IMR-90 (cell line): ENCODE results near the gene RIMBP2. TPM values are rescaled to one million over a fixed set of nuclear protein-coding genes. Genes with fewer than 3 reads are reported as not detected.

Experiments used
- ATAC-seq: fragments of 200-7000 bp; cut with Tn5 transposase; 2 replicates; pipeline ENCODE4 v1.9.1; 2020; ENCODE audit warnings: low read depth, mild to moderate bottlenecking, moderate library complexity
- BruUV-seq: library from RNA; stranded (reverse); fragments of 400-500 nt; replicated peaks from 2 replicates; lab custom pipeline; 2021; lab: Mats Ljungman, UMichigan
- CTCF ChIA-PET: fragments of 300-600 bp; formaldehyde crosslinking; extraction: SDS; loops from one replicate; lab custom pipeline; 2021; ENCODE audit warnings: antibody characterized with exemption; lab: Yijun Ruan, JAX
- POLR2A ChIA-PET: fragments of 300-600 bp; sonication (Branson Sonifier 250); formaldehyde crosslinking; loops from one replicate; lab custom pipeline; 2022; ENCODE audit warnings: antibody characterized with exemption; ENCODE audit not compliant: unreplicated experiment; lab: Charles Lee
- DNase-seq: peaks from one replicate; pipeline ENCODE4 v3.0.0; 2013
- H2AFZ ChIP-seq: replicated peaks from 2 replicates; pipeline ENCODE3; 2013; ENCODE audit warnings: low read length, mild to moderate bottlenecking; ENCODE audit not compliant: poor library complexity
- H2AK5ac ChIP-seq: 2 replicates; pipeline ENCODE4 v1.6.1; 2013; ENCODE audit warnings: low read depth, low read length, inconsistent platforms
- H2AK9ac ChIP-seq: replicated peaks from 2 replicates; pipeline ENCODE3; 2013; ENCODE audit warnings: mild to moderate bottlenecking, low read depth, low read length, moderate library complexity; ENCODE audit not compliant: poor library complexity
- H2BK120ac ChIP-seq: 2 replicates; pipeline ENCODE4 v1.6.1; 2013; ENCODE audit warnings: low read depth, low read length, inconsistent platforms
- H2BK15ac ChIP-seq: 3 replicates; pipeline ENCODE4 v1.6.1; 2013; ENCODE audit warnings: low read depth, low read length, inconsistent platforms
- H2BK20ac ChIP-seq: 2 replicates; pipeline ENCODE4 v1.6.1; 2013; ENCODE audit warnings: low read depth, mild to moderate bottlenecking, inconsistent platforms, low read length, moderate library complexity
- H2BK5ac ChIP-seq: 2 replicates; pipeline ENCODE4 v1.6.1; 2013; ENCODE audit warnings: mild to moderate bottlenecking, low read depth, low read length, inconsistent platforms; ENCODE audit not compliant: poor library complexity, severe bottlenecking
- H3K14ac ChIP-seq: replicated peaks from 2 replicates; pipeline ENCODE4 v1.6.1; 2013; ENCODE audit warnings: low read depth, low read length, inconsistent platforms
- H3K18ac ChIP-seq: 2 replicates; pipeline ENCODE4 v1.6.1; 2013; ENCODE audit warnings: low read depth, low read length, control low read depth
- H3K23ac ChIP-seq: 2 replicates; pipeline ENCODE4 v1.6.1; 2013; ENCODE audit warnings: low read depth, low read length, inconsistent platforms
- H3K27ac ChIP-seq: 2 replicates; pipeline ENCODE4 v1.5.1; 2013; ENCODE audit warnings: mild to moderate bottlenecking, control low read depth, low read length; ENCODE audit not compliant: insufficient read depth
- H3K27me3 ChIP-seq: 2 replicates; pipeline ENCODE4 v1.6.1; 2013; ENCODE audit warnings: low read length; ENCODE audit not compliant: control insufficient read depth, insufficient read depth
- H3K36me3 ChIP-seq: 2 replicates; pipeline ENCODE4 v1.6.1; 2013; ENCODE audit warnings: low read length, mixed read lengths; ENCODE audit not compliant: control insufficient read depth, insufficient read depth
- H3K4ac ChIP-seq: 2 replicates; pipeline ENCODE4 v1.6.1; 2013; ENCODE audit warnings: low read depth, low read length, inconsistent platforms
- H3K4me1 ChIP-seq: 2 replicates; pipeline ENCODE4 v1.6.1; 2013; ENCODE audit warnings: low read length, mixed read lengths; ENCODE audit not compliant: control insufficient read depth, insufficient read depth
- H3K4me2 ChIP-seq: 2 replicates; pipeline ENCODE4 v1.6.1; 2013; ENCODE audit warnings: low read depth, mild to moderate bottlenecking, control low read depth, low read length, moderate library complexity
- H3K4me3 ChIP-seq: 2 replicates; pipeline ENCODE4 v1.5.1; 2013; ENCODE audit warnings: low read depth, mild to moderate bottlenecking, control low read depth, low read length, moderate library complexity; ENCODE audit not compliant: insufficient read depth
- H3K56ac ChIP-seq: 2 replicates; pipeline ENCODE4 v1.6.1; 2013; ENCODE audit warnings: low read length, inconsistent platforms; ENCODE audit not compliant: insufficient read depth; ENCODE audit errors: extremely low read depth
- H3K79me1 ChIP-seq, 2 experiments: 2 replicates each; pipeline ENCODE4 v1.6.1; 2013; ENCODE audit warnings: low read length in 2 of 2, inconsistent platforms in 1 of 2, low read depth in 1 of 2
- H3K9ac ChIP-seq: 2 replicates; pipeline ENCODE4 v1.6.1; 2013; ENCODE audit warnings: low read depth, low read length, control low read depth
- H3K9me1 ChIP-seq: 2 replicates; pipeline ENCODE4 v1.6.1; 2013; ENCODE audit warnings: low read length, inconsistent platforms; ENCODE audit not compliant: insufficient read depth
- H3K9me3 ChIP-seq: 2 replicates; pipeline ENCODE4 v1.6.1; 2013; ENCODE audit warnings: low read length; ENCODE audit not compliant: control insufficient read depth, insufficient read depth
- H4K20me1 ChIP-seq: 2 replicates; pipeline ENCODE4 v1.6.1; 2013; ENCODE audit warnings: low read length, inconsistent platforms; ENCODE audit not compliant: insufficient read depth
- H4K5ac ChIP-seq: 2 replicates; pipeline ENCODE4 v1.6.1; 2013; ENCODE audit warnings: mild to moderate bottlenecking, low read depth, low read length, control low read depth
- H4K8ac ChIP-seq, 2 experiments: 2 replicates each; pipeline ENCODE4 v1.6.1; 2013; ENCODE audit warnings: low read depth in 2 of 2, low read length in 2 of 2, control low read depth in 1 of 2, inconsistent platforms in 1 of 2
- H4K91ac ChIP-seq: 2 replicates; pipeline ENCODE4 v1.6.1; 2013; ENCODE audit warnings: low read depth, low read length, inconsistent platforms; ENCODE audit not compliant: insufficient read depth
- CHD1 ChIP-seq: IDR thresholded peaks from 2 replicates; pipeline ENCODE4 v1.6.1; 2012; ENCODE audit warnings: low read depth, low read length, improper control_type of control experiment
- FOS ChIP-seq: fragments of 150-350 bp; IDR thresholded peaks from 2 replicates; pipeline ENCODE4 v1.6.1; 2016; ENCODE audit warnings: low read depth, low read length
- MAFK ChIP-seq: IDR thresholded peaks from 2 replicates; pipeline ENCODE4 v1.6.1; 2012; ENCODE audit warnings: low read depth, low read length, improper control_type of control experiment
- MAZ ChIP-seq: IDR thresholded peaks from 2 replicates; pipeline ENCODE4 v1.6.1; 2012; ENCODE audit warnings: low read depth, mild to moderate bottlenecking, low read length, improper control_type of control experiment, moderate library complexity, borderline replicate concordance
- MXI1 ChIP-seq: IDR thresholded peaks from 2 replicates; pipeline ENCODE4 v1.6.1; 2012; ENCODE audit warnings: low read depth, mild to moderate bottlenecking, low read length, moderate library complexity, borderline replicate concordance
- NFE2L2 ChIP-seq: fragments of 150-350 bp; IDR thresholded peaks from 2 replicates; pipeline ENCODE4 v1.6.1; 2016; ENCODE audit warnings: low read depth, mild to moderate bottlenecking, low read length
- POLR2A ChIP-seq: IDR thresholded peaks from 2 replicates; pipeline ENCODE4 v1.6.1; 2012; ENCODE audit warnings: mild to moderate bottlenecking, low read depth, low read length
- RAD21 ChIP-seq: IDR thresholded peaks from 2 replicates; pipeline ENCODE4 v1.6.1; 2012; ENCODE audit warnings: low read length, improper control_type of control experiment
- RCOR1 ChIP-seq: IDR thresholded peaks from 2 replicates; pipeline ENCODE4 v1.6.1; 2012; ENCODE audit warnings: mild to moderate bottlenecking, low read length, improper control_type of control experiment; ENCODE audit not compliant: insufficient replicate concordance
- RFX5 ChIP-seq: IDR thresholded peaks from 2 replicates; pipeline ENCODE4 v1.8.0; 2012; ENCODE audit warnings: low read depth, mild to moderate bottlenecking, low read length, moderate library complexity
- SMC3 ChIP-seq: fragments of 150-350 bp; IDR thresholded peaks from 2 replicates; pipeline ENCODE4 v1.6.1; 2016; ENCODE audit warnings: low read depth, mild to moderate bottlenecking, antibody characterized with exemption, low read length, moderate library complexity
- WGBS, 2 experiments: methylation state at CpG; one replicate each; pipeline versions ENCODE4 v1.1.5 to v1.1.7; 2013; ENCODE audit warnings: missing lambda C conversion rate in 2 of 2; ENCODE audit not compliant: insufficient read length in 1 of 2; ENCODE audit errors: extremely low coverage in 2 of 2; 5-methylcytosine and 5-hydroxymethylcytosine counted together
- dilution Hi-C: fragments of 300-500 bp; cut with HindIII; formaldehyde crosslinking; loops from one replicate; pipeline ENCODE4 v1.14.3; 2018; ENCODE audit warnings: low sequenced_read_pairs; ENCODE audit not compliant: unreplicated experiment
- in situ Hi-C: fragments of 300-500 bp; cut with MboI; formaldehyde crosslinking; loops from 3 replicates; pipeline ENCODE4 v1.14.3; 2019; ENCODE audit warnings: low sequenced_read_pairs, inconsistent platforms, mixed read lengths
- intact Hi-C: fragments of 100-400 bp; cut with micrococcal nuclease; formaldehyde crosslinking; loops from 2 replicates; pipeline ENCODE4 v1.10.0; 2022
- polyA plus RNA-seq, 3 experiments: library from polyadenylated mRNA; depleted of rRNA; stranded (reverse); fragments of >200 nt; gene quantifications; 2 replicates each; pipeline ENCODE4 v1.2.3, GENCODE V29; 2012; ENCODE audit warnings: low replicate concordance in 1 of 3
- total RNA-seq: library from RNA; depleted of rRNA; stranded (reverse); fragments of >200 nt; gene quantifications from 2 replicates; pipeline ENCODE4 v1.2.3, GENCODE V29; 2012
- TF ChIP-seq, protein P1 (sequence below): fragments of 150-350 bp; IDR thresholded peaks from 2 replicates; pipeline ENCODE4 v1.6.1; 2016; ENCODE audit warnings: low read depth, mild to moderate bottlenecking, low read length, moderate library complexity, borderline replicate concordance
- TF ChIP-seq, protein P2 (sequence below): conservative IDR thresholded peaks from 2 replicates; pipeline ENCODE4 v1.5.1; 2012; ENCODE audit warnings: mild to moderate bottlenecking, low read depth, low read length, improper control_type of control experiment

Gene RIMBP2
- total and polyA plus RNA-seq, 2 of the 4 experiments (the other 2 are of a cell fraction) = not detected

DNA sequence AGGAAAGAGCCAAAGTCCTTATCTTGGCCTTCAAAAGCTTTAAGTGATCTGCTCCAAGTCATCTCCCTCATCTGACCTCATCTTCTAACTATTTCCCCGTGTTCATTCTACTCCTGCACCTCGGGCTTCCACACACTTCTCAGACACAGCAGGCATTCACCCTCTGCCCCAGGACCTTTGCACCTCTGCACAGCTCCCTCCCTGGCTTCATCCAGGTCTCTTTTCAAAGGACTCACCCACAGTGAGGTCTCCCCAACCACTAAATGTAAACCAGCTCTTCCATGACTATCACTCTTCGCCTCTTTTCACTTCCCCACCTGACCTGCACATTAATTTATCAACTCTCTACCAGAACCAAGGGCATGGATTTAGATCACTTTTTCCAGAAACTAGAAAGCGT is 216.6 kb downstream of the RIMBP2 start:
- H3K9me1 ChIP-seq = no peaks in the 10 kb centered on the region
- DNase-seq (no peak), ATAC-seq (no peak)
- H3K18ac ChIP-seq = no peak overlapping the region
- H3K56ac ChIP-seq = no peak overlapping the region
- no peak overlapping the region for H3K14ac ChIP-seq
- no peak overlapping the region for H2BK15ac ChIP-seq
- intact Hi-C loops = no loop called here
- no peak overlapping the region for H3K4me3 ChIP-seq
- 25% methylated on average over 2 of the region's 4 CpGs; no CpG with 5 or more reads in 1 of the 2 experiments for WGBS, 2 experiments
- dilution Hi-C loops = no loop called here
- no peak overlapping the region for H2BK120ac ChIP-seq
- H2BK20ac ChIP-seq = no peak overlapping the region
- no peaks in the 10 kb centered on the region for H3K4me1 ChIP-seq
- H4K91ac ChIP-seq = no peak overlapping the region
- TF ChIP-seq RFX5 = no peak
- TF ChIP-seq MAZ = no peak
- TF ChIP-seq MXI1 = no peak
- no peak for TF ChIP-seq CHD1
- TF ChIP-seq POLR2A = no peak
- no peak for TF ChIP-seq SMC3
- TF ChIP-seq RCOR1 = no peak
- TF ChIP-seq, protein P1, sequence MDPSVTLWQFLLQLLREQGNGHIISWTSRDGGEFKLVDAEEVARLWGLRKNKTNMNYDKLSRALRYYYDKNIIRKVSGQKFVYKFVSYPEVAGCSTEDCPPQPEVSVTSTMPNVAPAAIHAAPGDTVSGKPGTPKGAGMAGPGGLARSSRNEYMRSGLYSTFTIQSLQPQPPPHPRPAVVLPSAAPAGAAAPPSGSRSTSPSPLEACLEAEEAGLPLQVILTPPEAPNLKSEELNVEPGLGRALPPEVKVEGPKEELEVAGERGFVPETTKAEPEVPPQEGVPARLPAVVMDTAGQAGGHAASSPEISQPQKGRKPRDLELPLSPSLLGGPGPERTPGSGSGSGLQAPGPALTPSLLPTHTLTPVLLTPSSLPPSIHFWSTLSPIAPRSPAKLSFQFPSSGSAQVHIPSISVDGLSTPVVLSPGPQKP = no peak
- TF ChIP-seq RAD21 = no peak
- no peak for TF ChIP-seq NFE2L2
- TF ChIP-seq FOS = no peak
- no peak for TF ChIP-seq MAFK
- TF ChIP-seq, protein P2, sequence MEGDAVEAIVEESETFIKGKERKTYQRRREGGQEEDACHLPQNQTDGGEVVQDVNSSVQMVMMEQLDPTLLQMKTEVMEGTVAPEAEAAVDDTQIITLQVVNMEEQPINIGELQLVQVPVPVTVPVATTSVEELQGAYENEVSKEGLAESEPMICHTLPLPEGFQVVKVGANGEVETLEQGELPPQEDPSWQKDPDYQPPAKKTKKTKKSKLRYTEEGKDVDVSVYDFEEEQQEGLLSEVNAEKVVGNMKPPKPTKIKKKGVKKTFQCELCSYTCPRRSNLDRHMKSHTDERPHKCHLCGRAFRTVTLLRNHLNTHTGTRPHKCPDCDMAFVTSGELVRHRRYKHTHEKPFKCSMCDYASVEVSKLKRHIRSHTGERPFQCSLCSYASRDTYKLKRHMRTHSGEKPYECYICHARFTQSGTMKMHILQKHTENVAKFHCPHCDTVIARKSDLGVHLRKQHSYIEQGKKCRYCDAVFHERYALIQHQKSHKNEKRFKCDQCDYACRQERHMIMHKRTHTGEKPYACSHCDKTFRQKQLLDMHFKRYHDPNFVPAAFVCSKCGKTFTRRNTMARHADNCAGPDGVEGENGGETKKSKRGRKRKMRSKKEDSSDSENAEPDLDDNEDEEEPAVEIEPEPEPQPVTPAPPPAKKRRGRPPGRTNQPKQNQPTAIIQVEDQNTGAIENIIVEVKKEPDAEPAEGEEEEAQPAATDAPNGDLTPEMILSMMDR = no peak
- H3K27ac ChIP-seq = no peak overlapping the region
- POLR2A ChIA-PET = no interaction called here
- no peak overlapping the region for H3K4me2 ChIP-seq
- CTCF ChIA-PET = no interaction called here
- H3K27me3 ChIP-seq = no peaks in the 10 kb centered on the region
- no peak overlapping the region for H3K23ac ChIP-seq
- H3K4ac ChIP-seq = no peak overlapping the region
- no peaks in the 10 kb centered on the region for H3K79me1 ChIP-seq
- no peak overlapping the region for H2AK5ac ChIP-seq
- no peak overlapping the region for H4K8ac ChIP-seq
- H2AFZ ChIP-seq = no peak overlapping the region
- no peak overlapping the region for H4K5ac ChIP-seq
- no peaks in the 10 kb centered on the region for H3K36me3 ChIP-seq
- no peaks in the 10 kb centered on the region for H4K20me1 ChIP-seq
- no TSS peak for BruUV-seq
- no peak overlapping the region for H2BK5ac ChIP-seq
- no peak overlapping the region for H2AK9ac ChIP-seq
- in situ Hi-C loops = no loop called here
- no peak overlapping the region for H3K9ac ChIP-seq
- peaks cover 51% of the 10 kb centered on the region for H3K9me3 ChIP-seq
